Endodermal cell (in vitro differentiated cells): ENCODE measurements around the gene RPP25. TPM values are rescaled to one million over a fixed set of nuclear protein-coding genes. Genes with fewer than 3 reads are reported as not detected.

Source experiments
- DNase-seq: peaks from one replicate; pipeline ENCODE4 v3.0.0-alpha.2; 2017
- H3K27ac ChIP-seq: 2 replicates; pipeline ENCODE4 v1.5.1; 2013; ENCODE audit warnings: mild to moderate bottlenecking, low read depth, low read length, moderate library complexity
- H3K27me3 ChIP-seq: 2 replicates; pipeline ENCODE4 v1.6.1; 2013; ENCODE audit warnings: mild to moderate bottlenecking, low read length, moderate library complexity; ENCODE audit not compliant: insufficient read depth, control insufficient read depth, poor library complexity, severe bottlenecking
- H3K36me3 ChIP-seq: 2 replicates; pipeline ENCODE4 v1.7.0; 2013; ENCODE audit warnings: mild to moderate bottlenecking, low read length, moderate library complexity; ENCODE audit not compliant: control insufficient read depth, insufficient read depth
- H3K4me1 ChIP-seq: one replicate; pipeline ENCODE4 v1.7.0; 2013; ENCODE audit warnings: low read length; ENCODE audit not compliant: control insufficient read depth, insufficient read depth
- H3K4me3 ChIP-seq: 2 replicates; pipeline ENCODE4 v1.5.1; 2013; ENCODE audit warnings: mild to moderate bottlenecking, low read length, moderate library complexity
- H3K9ac ChIP-seq: 2 replicates; pipeline ENCODE4 v1.6.1; 2013; ENCODE audit warnings: mild to moderate bottlenecking, low read length, moderate library complexity; ENCODE audit not compliant: poor library complexity, severe bottlenecking; ENCODE audit errors: extremely low read depth
- H3K9me3 ChIP-seq: 2 replicates; pipeline ENCODE4 v1.6.1; 2013; ENCODE audit warnings: mild to moderate bottlenecking, low read length, moderate library complexity; ENCODE audit not compliant: control insufficient read depth
- H3K27ac Mint-ChIP-seq: 2 replicates; pipeline ENCODE4 v1.8.0; 2020; ENCODE audit warnings: mixed read lengths
- H3K27me3 Mint-ChIP-seq: 2 replicates; pipeline ENCODE4 v1.8.0; 2021; ENCODE audit warnings: mild to moderate bottlenecking, mixed read lengths; ENCODE audit not compliant: insufficient read depth
- H3K36me3 Mint-ChIP-seq: 2 replicates; pipeline ENCODE4 v1.8.0; 2020; ENCODE audit warnings: low read depth, mixed read lengths
- H3K4me1 Mint-ChIP-seq: 2 replicates; pipeline ENCODE4 v1.8.0; 2020; ENCODE audit warnings: mixed read lengths
- H3K4me3 Mint-ChIP-seq: 2 replicates; pipeline ENCODE4 v1.8.0; 2020; ENCODE audit warnings: mild to moderate bottlenecking, moderate library complexity, mixed read lengths
- H3K9me3 Mint-ChIP-seq: 2 replicates; pipeline ENCODE4 v1.8.0; 2020; ENCODE audit warnings: mild to moderate bottlenecking, mixed read lengths
- WGBS, 2 experiments: methylation state at CpG; one replicate each; pipeline versions ENCODE4 v1.1.5 to v1.1.7; 2013; ENCODE audit warnings: missing lambda C conversion rate in 2 of 2, mixed read lengths in 1 of 2; ENCODE audit not compliant: insufficient coverage in 1 of 2, insufficient read length in 1 of 2; 5-methylcytosine and 5-hydroxymethylcytosine counted together
- total RNA-seq, 2 donors: library from RNA; stranded (reverse); fragmentation: NEBNext Ultra II Directional in 1 of 2; extraction: Animal tissue kit (Norgen Biotek cat#: 25700) in 1 of 2; gene quantifications; 2 replicates in 1 of 2; 3 replicates in 1 of 2; pipeline ENCODE4 v1.2.1, GENCODE V29; 2021
- TF ChIP-seq, protein P1 (sequence below): fragments of 200-600 bp; sonication (generic); conservative IDR thresholded peaks from 2 replicates; pipeline ENCODE4 v1.5.0; 2021; ENCODE audit warnings: antibody characterized with exemption, mild to moderate bottlenecking

The RPP25 gene
- total RNA-seq, 2 donors from 2014 or later, result 4.6 to 9.9 TPM

DNA sequence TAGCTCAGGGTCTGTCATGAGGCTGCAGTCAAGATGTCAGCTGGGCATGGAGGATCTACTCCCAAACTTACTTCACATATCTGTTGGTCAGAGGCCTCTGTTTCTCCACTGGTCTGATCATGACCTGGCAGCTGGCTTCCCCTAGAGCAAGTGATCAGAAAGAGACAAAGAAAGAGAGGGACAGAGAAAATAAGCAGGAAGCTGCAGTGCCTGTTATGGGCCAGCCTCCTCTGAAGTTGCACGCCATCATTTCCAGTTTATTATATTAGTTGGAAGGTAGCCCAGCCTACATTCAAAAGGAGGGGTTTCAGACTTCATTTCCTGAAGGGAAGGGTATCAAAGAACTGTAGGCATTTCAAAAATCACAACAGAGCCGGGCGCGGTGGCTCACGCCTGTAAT lies 5.0 kb upstream of the RPP25 start:
- Histone ChIP-seq H3K27me3 (peaks cover 57% of the 10 kb centered on the region), H3K27ac (no peak overlapping the region), H3K36me3 (no peaks in the 10 kb centered on the region), H3K9ac (no peak overlapping the region), H3K4me1 (no peaks in the 10 kb centered on the region), H3K9me3 (no peaks in the 10 kb centered on the region), H3K4me3 (no peak overlapping the region)
- TF ChIP-seq, protein P1, sequence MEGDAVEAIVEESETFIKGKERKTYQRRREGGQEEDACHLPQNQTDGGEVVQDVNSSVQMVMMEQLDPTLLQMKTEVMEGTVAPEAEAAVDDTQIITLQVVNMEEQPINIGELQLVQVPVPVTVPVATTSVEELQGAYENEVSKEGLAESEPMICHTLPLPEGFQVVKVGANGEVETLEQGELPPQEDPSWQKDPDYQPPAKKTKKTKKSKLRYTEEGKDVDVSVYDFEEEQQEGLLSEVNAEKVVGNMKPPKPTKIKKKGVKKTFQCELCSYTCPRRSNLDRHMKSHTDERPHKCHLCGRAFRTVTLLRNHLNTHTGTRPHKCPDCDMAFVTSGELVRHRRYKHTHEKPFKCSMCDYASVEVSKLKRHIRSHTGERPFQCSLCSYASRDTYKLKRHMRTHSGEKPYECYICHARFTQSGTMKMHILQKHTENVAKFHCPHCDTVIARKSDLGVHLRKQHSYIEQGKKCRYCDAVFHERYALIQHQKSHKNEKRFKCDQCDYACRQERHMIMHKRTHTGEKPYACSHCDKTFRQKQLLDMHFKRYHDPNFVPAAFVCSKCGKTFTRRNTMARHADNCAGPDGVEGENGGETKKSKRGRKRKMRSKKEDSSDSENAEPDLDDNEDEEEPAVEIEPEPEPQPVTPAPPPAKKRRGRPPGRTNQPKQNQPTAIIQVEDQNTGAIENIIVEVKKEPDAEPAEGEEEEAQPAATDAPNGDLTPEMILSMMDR, result no peak
- DNase-seq, result no peak
- H3K27ac Mint-ChIP-seq, result no peak overlapping the region
- H3K4me3 Mint-ChIP-seq, result no peak overlapping the region
- 91 to 100% methylated on average over 4 to 5 of the region's 5 CpGs for WGBS, 2 experiments
- H3K27me3 Mint-ChIP-seq, result peaks cover 61% of the 10 kb centered on the region
- H3K4me1 Mint-ChIP-seq, result peaks cover 17% of the 10 kb centered on the region
- H3K36me3 Mint-ChIP-seq, result no peaks in the 10 kb centered on the region
- H3K9me3 Mint-ChIP-seq, result no peaks in the 10 kb centered on the region

DNA sequence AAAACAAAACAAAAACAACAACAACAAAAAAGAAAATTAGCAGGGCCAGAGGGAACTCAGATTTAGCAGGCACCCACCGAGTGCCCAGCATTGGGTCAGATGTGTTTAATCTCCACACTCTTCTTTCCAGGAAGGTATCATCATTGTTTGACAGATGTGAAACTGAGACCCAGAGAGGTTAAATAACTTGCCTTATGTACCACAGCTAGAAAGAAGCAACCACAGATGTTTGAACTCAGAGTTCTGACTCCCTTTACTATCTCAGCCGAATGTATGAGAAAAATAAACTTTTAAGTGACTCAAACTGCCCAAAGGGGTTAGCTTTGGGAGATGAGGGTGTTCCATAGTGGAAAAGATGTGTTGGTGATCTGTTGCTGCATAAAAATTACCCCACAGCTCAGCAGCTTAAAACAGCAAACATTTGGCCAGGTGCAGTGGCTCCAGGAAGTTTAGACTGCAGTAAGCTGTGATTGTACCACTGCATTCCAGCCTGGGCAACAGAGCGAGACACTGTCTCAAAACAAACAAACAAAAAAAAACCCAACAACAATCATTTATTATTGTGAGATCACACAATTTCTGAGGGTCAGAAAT lies 4.5 kb upstream of the RPP25 start:
- no peak overlapping the region for H3K9ac ChIP-seq
- H3K4me3 Mint-ChIP-seq, result no peak overlapping the region
- peaks cover 57% of the 10 kb centered on the region for H3K27me3 ChIP-seq
- no peak overlapping the region for H3K27ac Mint-ChIP-seq
- H3K36me3 Mint-ChIP-seq, result no peaks in the 10 kb centered on the region
- peaks cover 17% of the 10 kb centered on the region for H3K4me1 Mint-ChIP-seq
- H3K9me3 Mint-ChIP-seq, result no peaks in the 10 kb centered on the region
- no peaks in the 10 kb centered on the region for H3K4me1 ChIP-seq
- no peaks in the 10 kb centered on the region for H3K36me3 ChIP-seq
- no peak overlapping the region for H3K4me3 ChIP-seq
- TF ChIP-seq, protein P1, result no peak
- no peak for DNase-seq
- H3K27me3 Mint-ChIP-seq, result peaks cover 63% of the 10 kb centered on the region
- 89 to 100% methylated on average over 2 to 3 of the region's 3 CpGs for WGBS, 2 experiments
- H3K9me3 ChIP-seq, result no peaks in the 10 kb centered on the region
- H3K27ac ChIP-seq, result no peak overlapping the region

DNA sequence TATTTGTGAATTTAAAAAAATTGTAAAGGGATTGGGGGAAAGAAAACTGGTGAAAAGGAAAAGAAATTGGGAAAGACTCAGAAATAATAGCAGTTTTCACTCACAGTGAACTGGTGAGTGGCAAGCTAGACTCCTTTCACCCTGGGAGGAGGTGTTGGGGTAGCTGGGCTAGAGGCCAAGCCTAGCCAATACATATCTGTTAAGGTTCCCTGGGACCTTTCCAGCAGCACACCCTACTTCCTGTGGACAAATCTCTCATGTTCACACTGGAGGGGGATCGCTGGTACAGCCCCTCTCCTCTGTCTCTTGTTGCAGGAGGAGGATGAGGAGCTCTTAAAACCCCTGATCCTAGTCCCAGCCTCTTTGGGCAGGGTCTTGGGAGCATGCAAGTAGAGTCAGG lies 3.7 kb upstream of the RPP25 start:
- Histone ChIP-seq H3K4me3 (no peak overlapping the region), H3K4me1 (peaks cover 3% of the 10 kb centered on the region), H3K27me3 (peaks cover 65% of the 10 kb centered on the region), H3K27ac (no peak overlapping the region), H3K36me3 (no peaks in the 10 kb centered on the region), H3K9me3 (no peaks in the 10 kb centered on the region), H3K9ac (no peak overlapping the region)
- peaks cover 71% of the 10 kb centered on the region for H3K27me3 Mint-ChIP-seq
- H3K9me3 Mint-ChIP-seq, result no peaks in the 10 kb centered on the region
- DNase-seq, result no peak
- H3K36me3 Mint-ChIP-seq, result no peaks in the 10 kb centered on the region
- TF ChIP-seq, protein P1, result no peak
- 60 to 94% methylated on average over 1 of the region's 1 CpG for WGBS, 2 experiments
- H3K4me1 Mint-ChIP-seq, result peaks cover 23% of the 10 kb centered on the region
- no peak overlapping the region for H3K27ac Mint-ChIP-seq
- H3K4me3 Mint-ChIP-seq, result no peak overlapping the region
